HCT116 (cell line): Measurements from ENCODE around the gene PPIL6. TPM values are rescaled to one million over a fixed set of nuclear protein-coding genes. Genes with fewer than 3 reads are reported as not detected.

Experiments
- ATAC-seq: fragments of 200-7000 bp; cut with Tn5 transposase; 2 replicates; pipeline ENCODE4 v1.9.1; 2020; ENCODE audit warnings: mild to moderate bottlenecking, moderate library complexity
- BruUV-seq: library from RNA; stranded (reverse); fragments of 400-500 nt; replicated peaks from 2 replicates; lab custom pipeline; 2021; lab: Mats Ljungman, UMichigan
- CTCF ChIA-PET: fragments of 300-600 bp; sonication (Branson Sonifier 250); formaldehyde crosslinking; loops from one replicate; lab custom pipeline; 2021; ENCODE audit warnings: antibody characterized with exemption; lab: Charles Lee
- POLR2A ChIA-PET: fragments of 300-600, 350-600 bp; sonication (Branson Sonifier 250); formaldehyde crosslinking; loops from one replicate; lab custom pipeline; 2021; ENCODE audit warnings: antibody characterized with exemption; lab: Charles Lee
- RAD21 ChIA-PET, 2 experiments: fragments of 300-600 bp; sonication (Branson Sonifier 250); formaldehyde crosslinking; loops; one replicate each; lab custom pipeline; 2023; ENCODE audit warnings: low total read pairs in 2 of 2; ENCODE audit not compliant: uncharacterized antibody in 2 of 2, unreplicated experiment in 2 of 2, low non-redundant PET in 1 of 2; lab: Charles Lee
- DNase-seq: peaks from one replicate; pipeline ENCODE4 v3.0.0-alpha.2; 2010; ENCODE audit warnings: low read depth, low spot score
- H2AFZ ChIP-seq: fragments of 200-600 bp; shearing (Covaris generic), sonication (generic); 2 replicates; pipeline ENCODE4 v1.6.1; 2017; ENCODE audit warnings: low read depth, mixed run types, mixed read lengths, antibody characterized with exemption, low read length; ENCODE audit not compliant: poor library complexity, severe bottlenecking
- H3K27ac ChIP-seq: 2 replicates; pipeline ENCODE4 v1.5.1; 2012; ENCODE audit warnings: low read depth, low read length
- H3K27me3 ChIP-seq: fragments of 200-600 bp; sonication (generic); 2 replicates; pipeline ENCODE4 v1.6.1; 2016; ENCODE audit warnings: mixed run types, low read length, mixed read lengths; ENCODE audit not compliant: insufficient read depth
- H3K36me3 ChIP-seq, 2 experiments: fragments of 200-500 bp in 1 of 2; fragments of 200-600 bp in 1 of 2; sonication (Bioruptor generic) in 1 of 2; sonication (generic) in 1 of 2; 2 replicates each; pipeline versions ENCODE4 v1.5.1 to v1.6.1; 2014 to 2016; ENCODE audit warnings: low read length in 2 of 2, inconsistent platforms in 1 of 2, mixed read lengths in 1 of 2, mixed run types in 1 of 2; ENCODE audit not compliant: insufficient read depth in 2 of 2, control insufficient read depth in 1 of 2
- H3K4me1 ChIP-seq, 2 experiments: fragments of 200-600 bp in 1 of 2; sonication (generic) in 1 of 2; 2 replicates each; pipeline versions ENCODE4 v1.5.1 to v1.6.1; 2012 to 2017; ENCODE audit warnings: low read length in 2 of 2, inconsistent platforms in 1 of 2, mild to moderate bottlenecking in 1 of 2, mixed read lengths in 1 of 2, mixed run types in 1 of 2, moderate library complexity in 1 of 2; ENCODE audit not compliant: insufficient read depth in 2 of 2, control insufficient read depth in 1 of 2
- H3K4me2 ChIP-seq: fragments of 200-600 bp; sonication (generic); 2 replicates; pipeline ENCODE4 v1.6.1; 2017; ENCODE audit warnings: mixed run types, low read length, mixed read lengths
- H3K4me3 ChIP-seq, 2 experiments: fragments of 200-600 bp in 1 of 2; sonication (generic) in 1 of 2; replicated peaks in 1 of 2; 2 replicates each; pipeline ENCODE4 v1.5.1; 2011 to 2016; ENCODE audit warnings: low read length in 2 of 2, control low read depth in 1 of 2, low read depth in 1 of 2, mild to moderate bottlenecking in 1 of 2, mixed read lengths in 1 of 2, mixed run types in 1 of 2
- H3K79me2 ChIP-seq: fragments of 200-600 bp; sonication (generic); 2 replicates; pipeline ENCODE4 v1.6.1; 2017; ENCODE audit warnings: mild to moderate bottlenecking, mixed run types, low read length, moderate library complexity, mixed read lengths; ENCODE audit not compliant: insufficient read depth
- H3K9ac ChIP-seq: fragments of 200-600 bp; sonication (generic); 2 replicates; pipeline ENCODE4 v1.6.1; 2016; ENCODE audit warnings: low read length, mixed read lengths
- H3K9me2 ChIP-seq: fragments of 200-600 bp; sonication (generic), shearing (Covaris generic); 2 replicates; pipeline ENCODE4 v1.6.1; 2017; ENCODE audit warnings: mixed run types, mild to moderate bottlenecking, moderate library complexity; ENCODE audit not compliant: insufficient read depth
- H3K9me3 ChIP-seq, 2 experiments: fragments of 200-500 bp in 1 of 2; fragments of 200-600 bp in 1 of 2; sonication (Bioruptor generic) in 1 of 2; sonication (generic) in 1 of 2; 2 replicates each; pipeline ENCODE4 v1.6.1; 2014 to 2017; ENCODE audit warnings: low read length in 2 of 2, mixed read lengths in 2 of 2, inconsistent platforms in 1 of 2, low read depth in 1 of 2, mild to moderate bottlenecking in 1 of 2, mixed run types in 1 of 2, moderate library complexity in 1 of 2; ENCODE audit not compliant: control insufficient read depth in 1 of 2, insufficient read depth in 1 of 2
- H4K20me1 ChIP-seq: fragments of 200-600 bp; sonication (generic), shearing (Covaris generic); 2 replicates; pipeline ENCODE4 v1.6.1; 2017; ENCODE audit warnings: mixed run types, mild to moderate bottlenecking, moderate library complexity; ENCODE audit not compliant: insufficient read depth
- JUND ChIP-seq: IDR thresholded peaks from 2 replicates; pipeline ENCODE4 v1.6.1; 2012
- POLR2AphosphoS5 ChIP-seq: IDR thresholded peaks from 2 replicates; pipeline ENCODE4 v1.6.1; 2011; ENCODE audit warnings: mild to moderate bottlenecking, low read depth, low read length, moderate library complexity
- REST ChIP-seq: IDR thresholded peaks from 2 replicates; pipeline ENCODE4 v1.6.1; 2012; ENCODE audit warnings: low read depth
- SP1 ChIP-seq: IDR thresholded peaks from 2 replicates; pipeline ENCODE4 v1.6.1; 2012; ENCODE audit warnings: low read depth
- SRF ChIP-seq: IDR thresholded peaks from 2 replicates; pipeline ENCODE4 v1.6.1; 2012; ENCODE audit warnings: low read depth
- YY1 ChIP-seq: IDR thresholded peaks from 2 replicates; pipeline ENCODE4 v1.6.1; 2011; ENCODE audit warnings: low read length, low read depth, moderate library complexity, mild to moderate bottlenecking; ENCODE audit not compliant: insufficient replicate concordance; ENCODE audit errors: extremely low read depth
- ZBTB33 ChIP-seq: IDR thresholded peaks from 2 replicates; pipeline ENCODE4 v1.6.1; 2011; ENCODE audit warnings: mild to moderate bottlenecking, low read length, moderate library complexity; ENCODE audit not compliant: insufficient replicate concordance; ENCODE audit errors: extremely low read depth
- intact Hi-C: fragments of 100-400 bp; cut with micrococcal nuclease; formaldehyde crosslinking; loops from 2 replicates; pipeline ENCODE4 v1.10.0; 2022
- total RNA-seq: library from RNA; stranded (reverse); gene quantifications from one replicate; pipeline ENCODE4 v1.2.1, GENCODE V29; 2021; ENCODE audit not compliant: unreplicated experiment

The PPIL6 gene
- total RNA-seq, 1 experiment from 2014 or later: 3.3 TPM

DNA sequence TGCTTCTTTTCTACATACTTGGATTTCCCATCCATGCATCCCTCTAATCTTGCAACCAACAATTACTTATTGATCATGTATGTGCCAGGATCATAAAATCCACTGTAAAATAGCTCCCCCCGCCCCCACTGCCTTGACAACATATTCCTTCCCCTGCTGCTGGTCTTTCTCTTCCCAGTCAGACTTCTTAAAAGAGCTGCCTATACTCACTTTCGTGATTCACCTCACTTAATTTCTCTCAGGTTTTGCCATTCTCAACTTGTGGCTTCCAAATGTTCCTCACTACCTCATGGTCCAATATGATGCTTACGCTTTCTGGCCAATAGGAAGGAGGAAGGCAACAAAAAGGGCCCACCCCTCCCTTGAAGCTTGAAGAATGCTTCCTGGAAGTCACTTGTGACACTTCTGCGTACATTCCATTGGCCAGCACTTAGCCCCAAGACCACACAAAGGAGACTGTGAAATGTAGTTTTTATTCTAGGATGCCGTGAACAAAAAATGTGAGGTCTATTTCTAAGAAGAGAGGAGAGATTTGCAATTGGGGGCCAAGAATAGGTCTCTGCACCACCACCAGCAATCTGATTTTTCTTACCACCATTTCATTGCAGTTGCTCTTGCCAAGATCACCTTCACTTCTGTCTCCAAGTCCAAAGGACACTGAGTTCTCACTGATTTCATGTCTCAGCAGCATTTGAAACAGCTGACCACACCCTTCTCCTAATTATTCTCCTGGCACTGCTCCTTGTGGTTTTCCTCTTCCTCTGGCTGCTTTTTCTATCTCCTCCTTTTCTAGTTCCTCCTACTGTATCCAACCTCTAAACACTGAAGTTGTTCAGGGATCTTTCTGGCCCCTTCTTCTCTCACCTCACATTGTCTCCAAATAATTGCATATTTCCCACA is 88.9 kb downstream of the PPIL6 start:
- DNase-seq: no peak
- Histone ChIP-seq H3K9ac (no peak overlapping the region), H3K9me3 (peaks cover 2 to 4% of the 10 kb centered on the region in 2 experiments; a peak in 2 of 4 replicates), H3K4me2 (no peak overlapping the region), H3K27ac (no peak overlapping the region), H3K27me3 (no peaks in the 10 kb centered on the region), H3K79me2 (no peaks in the 10 kb centered on the region)
- RAD21 ChIA-PET: no interaction called here
- no peak for TF ChIP-seq SRF
- no peak for TF ChIP-seq YY1
- TF ChIP-seq SP1: no peak
- no peak for TF ChIP-seq POLR2AphosphoS5
- no peak for TF ChIP-seq ZBTB33
- TF ChIP-seq JUND: no peak
- no peak for TF ChIP-seq REST
- TF ChIP-seq, all 23 proteins: peak for 0
- H2AFZ ChIP-seq: no peak overlapping the region
- no peaks in the 10 kb centered on the region for H4K20me1 ChIP-seq
- BruUV-seq: no TSS peak
- POLR2A ChIA-PET: no interaction called here
- peaks cover 0 to 7% of the 10 kb centered on the region in 2 experiments; a peak in 1 of 4 replicates for H3K4me1 ChIP-seq
- H3K9me2 ChIP-seq: no peaks in the 10 kb centered on the region
- CTCF ChIA-PET: no interaction called here
- peaks cover 0 to 14% of the 10 kb centered on the region in 2 experiments; a peak in 2 of 4 replicates for H3K36me3 ChIP-seq
- H3K4me3 ChIP-seq: no peak overlapping the region
- intact Hi-C loops: no loop called here
- no peak for ATAC-seq
